RPMI8226 (cell line): Measurements from ENCODE around the gene FKBP15.
A peak's percentile ranks its signal among the peaks of the same experiment; 100 is the strongest.
"Not testable (repeated sequence)": the region's sequence is repeated elsewhere in the genome, so short reads cannot be mapped to it uniquely, and the experiment has no call there.

Experiments used
- DNase-seq: peaks from one replicate; pipeline ENCODE4 v3.0.0-alpha.2; 2015

FKBP15 gene

DNA sequence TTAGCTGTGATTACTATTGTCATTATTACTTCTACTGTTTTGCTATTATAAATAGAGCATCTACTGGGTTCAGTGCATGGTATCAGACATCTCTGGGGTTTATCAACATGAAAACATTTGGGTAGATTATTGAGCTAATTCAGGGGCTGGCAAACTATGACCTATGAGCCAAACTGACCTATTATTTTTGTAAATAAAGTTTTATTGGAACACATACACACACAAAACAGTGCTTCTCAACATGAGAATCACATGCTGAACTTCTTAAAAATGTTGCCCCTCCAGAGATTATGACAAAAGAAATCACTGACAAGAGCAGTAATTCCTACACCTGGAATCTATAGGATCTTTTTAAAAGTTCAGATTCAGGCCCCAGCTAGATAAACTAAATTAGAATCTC lies 39.9 kb downstream of the FKBP15 start:
- DNase-seq = no peak

- no peak for DNase-seq
These were observed 41.2 kb downstream of the FKBP15 start for GRCh38 chr9:113179839-113180238.

DNA sequence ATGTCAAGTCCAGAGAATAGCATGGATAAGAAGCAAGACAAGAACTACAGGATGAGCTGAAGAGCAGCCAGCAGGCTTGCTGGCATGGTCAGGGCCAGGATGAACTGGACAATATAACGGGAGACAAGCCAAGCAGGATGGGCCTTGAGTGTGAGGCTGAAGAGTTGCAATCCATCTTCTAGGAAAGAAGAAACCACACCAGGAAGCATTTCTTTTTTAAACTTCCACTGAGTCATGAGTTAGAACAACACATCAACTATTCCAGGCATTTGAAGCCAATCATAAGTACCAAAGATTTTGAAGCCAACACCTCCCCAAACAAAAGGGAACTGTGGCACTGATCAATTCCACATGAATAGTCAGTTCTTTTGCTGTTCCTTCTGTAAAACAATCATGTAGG lies 43.0 kb downstream of the FKBP15 start:
- no peak for DNase-seq

- DNase-seq = no peak
These were observed 43.8 kb downstream of the FKBP15 start for GRCh38 chr9:113177251-113177650.

GRCh38 chr9:113176803-113177202 lies 44.3 kb downstream of the FKBP15 start:
- DNase-seq = no peak

GRCh38 chr9:113173341-113173740 lies 47.7 kb downstream of the FKBP15 start:
- no peak for DNase-seq

GRCh38 chr9:113168809-113169208 lies 52.3 kb downstream of the FKBP15 start:
- DNase-seq = no peak

DNA sequence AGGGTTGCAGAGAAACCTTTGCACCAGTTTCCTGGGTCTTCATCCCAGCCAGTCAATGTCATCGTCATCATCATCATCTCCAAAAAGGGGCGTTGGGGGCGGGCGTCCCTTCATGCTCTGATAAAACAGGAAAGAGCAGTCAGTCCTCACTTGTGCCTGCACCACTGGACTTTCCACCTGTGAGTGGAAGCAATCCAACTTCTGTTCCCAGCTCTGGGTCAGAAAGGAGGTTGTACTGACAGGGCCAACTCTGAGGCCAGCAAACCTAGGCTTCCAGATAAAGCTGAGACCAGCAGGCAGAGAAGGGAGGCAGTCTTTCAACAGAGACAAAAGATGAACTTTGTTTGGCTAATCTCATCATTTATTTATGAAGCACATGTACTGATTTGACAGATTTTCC lies 55.0 kb downstream of the FKBP15 start:
- no peak for DNase-seq

GRCh38 chr9:113164536-113165300 lies 56.4 kb downstream of the FKBP15 start:
- no peak for DNase-seq

DNA sequence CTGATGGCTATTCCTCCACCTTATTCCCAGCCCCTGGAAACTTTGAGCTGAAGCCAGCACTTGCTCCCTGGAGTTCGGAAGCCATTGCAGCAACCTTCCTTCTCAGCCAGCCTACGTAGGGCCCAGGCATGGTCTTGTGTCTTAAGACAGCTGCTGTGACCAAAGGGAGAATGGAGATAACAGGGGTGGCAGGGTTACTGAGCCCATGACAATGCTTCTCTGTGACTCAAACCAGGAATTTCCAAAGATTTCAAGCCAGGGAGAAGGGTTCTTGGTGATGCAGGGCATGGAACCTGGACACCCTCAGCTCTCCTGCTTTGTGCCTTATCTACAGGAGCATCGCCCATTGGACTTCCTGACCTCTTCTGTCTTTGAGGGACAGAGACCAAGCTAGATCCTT lies 58.1 kb downstream of the FKBP15 start:
- no peak for DNase-seq

GRCh38 chr9:113160571-113160970 lies 60.5 kb downstream of the FKBP15 start:
- DNase-seq = no peak

- DNase-seq = no peak
These were observed 62.6 kb downstream of the FKBP15 start for GRCh38 chr9:113158446-113158845.

DNA sequence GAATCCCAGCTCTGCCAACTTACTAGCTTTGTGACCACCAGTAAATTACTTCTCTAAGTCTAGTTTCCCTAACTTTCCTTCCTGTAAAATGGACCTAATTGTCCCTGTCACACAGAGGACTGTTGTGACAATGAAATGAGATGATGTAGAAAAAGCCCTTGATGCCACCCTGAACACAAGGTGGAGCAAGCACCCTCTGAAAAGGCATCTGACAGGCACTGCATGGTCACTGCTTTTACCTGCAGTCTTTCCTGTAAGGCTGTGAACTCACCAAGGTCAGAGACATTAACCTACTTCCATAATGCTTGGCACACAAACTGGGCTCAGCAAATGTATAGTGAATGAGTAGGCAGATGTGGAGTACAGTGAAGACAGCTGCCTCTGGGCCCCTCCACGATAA lies 64.2 kb downstream of the FKBP15 start:
- DNase-seq = no peak

GRCh38 chr9:113155911-113156588 lies 65.0 kb downstream of the FKBP15 start:
- no peak for DNase-seq

DNA sequence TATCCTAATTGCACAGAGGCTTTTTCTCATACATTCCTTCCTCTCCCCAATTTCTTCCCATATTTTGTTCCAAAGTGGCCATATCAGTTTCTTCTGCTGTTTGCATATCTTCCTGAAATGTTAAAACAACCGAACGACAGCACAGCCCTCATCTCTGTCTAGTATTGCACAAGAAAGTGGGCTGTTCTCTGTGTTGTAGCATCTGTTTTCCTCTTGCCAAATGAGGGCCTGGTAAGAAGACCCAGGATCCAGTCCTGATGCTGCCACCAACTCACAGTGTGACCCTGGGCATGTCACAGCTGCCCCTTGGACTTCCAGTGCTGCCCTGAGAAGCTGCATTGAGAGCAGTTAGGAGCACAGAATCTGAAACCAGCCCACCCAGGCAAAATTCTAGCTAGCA lies 66.1 kb downstream of the FKBP15 start:
- DNase-seq = no peak

DNA sequence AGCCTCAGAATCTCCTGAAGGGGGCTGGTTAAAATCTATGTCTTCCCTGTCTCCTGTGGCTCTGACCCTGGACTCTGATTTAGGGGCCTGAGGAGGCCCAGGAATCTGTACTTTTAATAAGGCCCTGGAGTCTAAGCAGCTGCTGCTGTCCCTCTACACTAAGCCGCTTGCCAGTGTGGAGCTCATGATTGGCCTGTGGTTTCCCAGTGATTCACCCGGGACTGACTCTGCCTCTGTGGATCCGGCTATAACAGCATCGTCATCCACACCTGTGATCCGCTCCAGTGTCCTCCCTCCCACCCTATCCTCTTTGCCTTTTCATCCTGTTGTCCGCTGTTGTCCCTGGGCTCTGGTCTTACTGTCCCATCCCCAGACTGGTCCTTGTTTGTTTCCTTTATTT lies 66.6 kb downstream of the FKBP15 start:
- DNase-seq = no peak

- DNase-seq = no peak
These were observed 67.5 kb downstream of the FKBP15 start for GRCh38 chr9:113153599-113153998.

DNA sequence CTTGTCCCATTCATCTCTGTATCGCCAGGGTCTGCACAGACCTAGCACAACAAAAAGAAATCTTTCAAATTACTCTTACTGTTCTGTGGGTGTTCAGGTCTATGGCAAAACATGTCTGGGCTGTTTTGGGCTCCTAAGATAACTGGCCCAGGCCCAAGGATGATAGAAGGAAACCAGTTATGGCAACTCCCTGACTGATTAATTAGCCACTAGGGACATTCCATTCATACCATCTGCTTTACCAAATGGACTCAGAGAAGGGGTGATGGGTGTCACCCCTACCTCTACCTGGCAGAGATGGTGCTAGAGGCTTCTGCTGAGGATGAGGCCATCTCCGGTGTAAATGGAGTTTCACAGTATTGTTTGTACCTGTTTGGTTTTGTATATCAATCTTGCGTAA lies 68.4 kb downstream of the FKBP15 start:
- DNase-seq = no peak

DNA sequence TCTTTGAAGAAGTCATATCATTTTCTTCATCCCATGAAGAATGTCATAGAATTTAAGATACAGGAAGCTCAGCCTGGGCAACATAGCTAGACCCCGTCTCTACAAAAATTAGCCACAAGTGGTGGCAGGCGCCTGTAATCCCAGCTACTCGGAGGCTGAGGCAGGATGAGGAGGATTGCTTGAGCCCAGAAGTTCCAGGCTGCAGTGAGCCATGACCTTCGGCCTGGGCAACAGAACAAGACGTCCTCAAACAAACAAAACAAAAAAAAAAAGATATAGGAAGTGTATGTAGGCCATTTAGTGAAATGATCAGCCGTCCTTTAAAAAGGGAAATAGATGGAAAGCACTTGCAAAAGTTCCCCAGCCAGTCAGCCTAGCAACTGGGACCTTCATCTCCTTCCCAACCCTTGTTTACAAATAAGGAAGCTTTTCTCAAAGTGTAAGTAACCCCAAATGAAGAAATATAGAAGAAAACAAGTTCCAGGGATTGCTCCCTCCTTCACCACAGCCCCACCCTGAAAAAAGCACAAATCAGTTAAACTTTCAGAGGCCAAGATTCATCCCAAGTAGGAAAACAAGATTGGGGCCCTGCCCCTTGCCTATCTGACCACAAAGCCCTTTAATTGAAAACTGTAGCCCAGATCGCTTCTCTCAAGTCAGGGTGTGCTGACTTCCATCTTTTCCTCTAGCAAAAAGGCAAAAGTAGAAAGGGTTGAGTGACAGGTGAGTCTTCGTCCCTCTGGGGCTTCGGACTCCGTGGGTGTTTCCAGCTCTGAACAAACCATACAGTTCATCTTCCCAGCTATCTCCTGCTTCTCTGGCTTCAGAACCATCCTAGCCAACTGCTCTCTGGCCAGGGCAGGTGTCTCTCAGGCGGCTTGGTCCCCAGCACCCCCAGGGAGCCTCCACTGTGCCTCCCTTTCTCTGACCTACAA lies 69.1 kb downstream of the FKBP15 start:
- DNase-seq = no peak

- DNase-seq = peak; percentile 81
These were observed 70.1 kb downstream of the FKBP15 start, which contains the start of gene SLC31A2 for GRCh38 chr9:113150670-113151611. Gene SLC31A2, plus strand, starts transcription at chr9:113151007. Its CDS starts 68 bp downstream, at chr9:113151075.

GRCh38 chr9:113149561-113149960 lies 71.5 kb downstream of the FKBP15 start:
- not testable (repeated sequence) for DNase-seq
